Raji (cell line): ENCODE data around the gene TBKBP1.

Source experiments
- POLR2A ChIP-seq: IDR thresholded peaks from 2 replicates; pipeline ENCODE4 v1.6.1; 2011; ENCODE audit warnings: low read depth, low read length, control low read depth; ENCODE audit not compliant: insufficient read depth

TBKBP1 gene

DNA sequence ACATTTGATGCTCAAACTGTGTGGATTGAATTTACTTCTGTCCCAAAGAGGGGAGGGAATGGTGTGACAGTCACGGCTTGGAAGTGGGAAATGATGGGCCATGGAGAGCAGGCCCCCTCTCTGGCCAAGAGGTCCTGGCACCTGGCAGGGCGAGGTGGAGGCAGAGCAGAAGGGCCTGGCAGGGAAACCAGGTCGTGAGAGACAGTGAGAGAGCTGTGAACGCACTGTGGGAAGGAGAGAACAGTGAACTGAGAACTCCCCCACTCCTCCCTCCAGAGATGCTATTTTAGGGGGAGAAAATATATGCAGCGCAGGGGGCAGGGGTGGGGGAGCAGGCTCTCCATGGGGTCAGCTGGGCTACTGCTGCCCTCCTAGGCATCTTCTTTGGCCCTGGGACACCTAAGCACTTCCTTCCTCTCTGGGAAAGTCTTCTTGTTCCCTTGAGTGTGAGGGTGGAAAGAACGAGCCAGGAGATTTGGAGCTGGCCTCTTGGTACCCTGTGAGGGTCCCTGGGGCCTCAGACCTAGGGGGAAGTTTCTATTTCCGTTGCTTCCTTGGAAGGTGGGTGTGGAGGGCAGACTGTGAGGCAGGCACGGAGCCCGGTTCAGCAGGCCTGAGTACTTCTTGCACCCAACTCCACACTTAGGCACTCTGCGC, 21.8 kb downstream of the TBKBP1 start:
- TF ChIP-seq POLR2A, result no peak

DNA sequence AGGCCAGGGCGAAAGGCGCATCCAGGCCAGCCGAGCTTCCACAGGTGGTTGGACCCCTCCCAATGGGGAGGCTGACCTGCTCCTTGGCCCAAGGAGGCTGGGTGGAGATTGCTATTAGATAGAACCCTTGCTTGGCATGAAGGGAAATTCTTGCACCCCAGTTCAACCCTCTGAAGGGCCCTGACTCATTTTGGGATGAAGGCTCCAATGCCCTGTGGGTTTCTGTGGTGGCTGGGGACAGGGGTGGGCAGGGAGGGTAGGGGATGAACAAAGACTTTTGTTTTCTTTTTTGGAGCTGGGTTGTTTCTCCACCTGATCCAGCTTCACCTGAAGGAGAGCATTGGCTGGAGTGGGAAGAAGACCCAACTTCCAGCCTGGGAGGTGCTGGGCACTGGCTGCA, 22.4 kb downstream of the TBKBP1 start:
- TF ChIP-seq POLR2A, result no peak

DNA sequence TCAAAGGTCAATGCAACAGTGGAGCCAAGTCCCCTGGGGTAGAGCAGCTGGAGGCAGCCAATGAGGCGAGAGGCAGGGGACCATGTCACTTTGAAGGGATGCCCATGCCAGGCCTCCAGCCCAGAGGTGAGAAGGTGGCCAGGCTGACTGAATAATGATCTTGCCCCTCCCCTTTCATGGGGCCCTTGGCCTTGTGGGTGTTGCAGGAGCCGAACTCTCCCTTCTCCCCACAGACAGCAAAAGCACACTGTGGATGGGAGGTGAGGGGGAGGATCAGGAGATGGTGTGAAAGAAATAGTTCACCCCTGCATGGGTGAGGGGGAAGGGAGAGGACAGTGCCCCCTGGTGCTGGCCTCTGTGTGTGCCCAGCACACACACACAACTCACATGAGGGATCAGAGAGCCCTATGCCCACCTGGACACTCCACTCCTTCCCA, 23.3 kb downstream of the TBKBP1 start:
- no peak for TF ChIP-seq POLR2A

DNA sequence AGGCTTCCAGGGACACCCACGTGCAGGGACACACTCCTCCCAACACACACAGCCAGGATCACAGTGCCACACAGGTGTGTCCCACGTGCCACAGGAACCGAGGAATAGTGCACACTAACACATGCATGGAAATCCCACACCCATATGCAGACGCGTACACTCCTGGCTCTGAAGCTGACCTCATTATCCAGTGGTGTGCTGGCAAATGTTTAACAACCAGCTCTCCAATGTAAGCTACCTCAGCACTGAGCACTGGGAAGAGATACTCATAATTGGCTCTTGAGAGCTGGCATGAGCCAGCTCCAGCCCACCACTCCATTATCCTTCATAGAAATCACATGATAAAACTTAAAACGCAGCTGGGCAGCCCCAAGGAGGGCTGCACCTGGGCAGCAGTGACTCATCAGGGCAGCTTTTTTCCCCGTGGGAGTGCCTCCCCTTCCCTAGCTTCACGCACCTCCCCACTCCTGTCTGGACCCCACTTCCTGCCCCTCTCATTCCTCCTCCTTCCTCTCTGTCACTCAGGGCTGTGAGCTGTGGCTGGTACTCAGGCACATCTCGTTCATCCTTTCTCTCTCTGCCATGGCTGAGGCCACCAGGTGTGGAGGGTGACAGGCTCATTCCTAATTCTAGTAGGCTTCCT, 24.1 kb downstream of the TBKBP1 start:
- no peak for TF ChIP-seq POLR2A

DNA sequence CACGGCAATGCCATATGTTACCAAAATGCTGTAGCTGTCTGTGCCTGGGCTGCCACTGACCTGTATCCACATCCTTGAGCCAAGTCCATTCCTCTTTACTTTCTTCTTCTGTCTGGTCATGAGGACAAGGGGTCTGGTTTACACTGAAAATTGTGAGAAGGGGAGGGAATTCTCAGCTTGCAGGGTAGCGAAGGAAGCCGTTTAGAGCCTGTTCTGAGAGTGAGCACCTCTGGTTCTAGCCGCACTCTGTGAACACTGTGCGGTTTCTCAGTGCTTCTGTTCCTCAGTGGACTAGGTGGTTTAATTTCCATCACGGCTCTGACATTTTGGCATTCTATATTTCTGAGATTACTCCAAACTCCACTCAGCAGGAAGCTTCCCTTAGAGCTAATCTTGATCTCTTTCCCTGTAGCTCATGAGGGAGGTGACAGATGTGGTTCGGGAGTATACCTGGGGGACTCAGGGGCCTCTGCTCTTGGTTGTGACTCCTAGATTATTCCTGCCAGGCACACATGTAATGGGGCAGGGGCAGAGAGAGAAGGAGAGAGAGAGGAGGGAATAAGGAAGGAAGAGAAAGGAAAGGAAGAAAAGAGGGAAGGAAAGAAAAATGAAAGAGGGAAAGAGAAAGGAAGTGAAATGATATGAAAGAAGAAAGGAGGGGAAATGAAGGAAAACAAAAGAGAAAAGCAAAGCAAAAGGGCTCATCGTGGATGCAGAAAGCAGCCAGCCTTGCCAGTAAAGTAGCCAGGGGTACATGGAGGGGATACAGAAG, 24.9 kb downstream of the TBKBP1 start:
- TF ChIP-seq POLR2A, result no peak

DNA sequence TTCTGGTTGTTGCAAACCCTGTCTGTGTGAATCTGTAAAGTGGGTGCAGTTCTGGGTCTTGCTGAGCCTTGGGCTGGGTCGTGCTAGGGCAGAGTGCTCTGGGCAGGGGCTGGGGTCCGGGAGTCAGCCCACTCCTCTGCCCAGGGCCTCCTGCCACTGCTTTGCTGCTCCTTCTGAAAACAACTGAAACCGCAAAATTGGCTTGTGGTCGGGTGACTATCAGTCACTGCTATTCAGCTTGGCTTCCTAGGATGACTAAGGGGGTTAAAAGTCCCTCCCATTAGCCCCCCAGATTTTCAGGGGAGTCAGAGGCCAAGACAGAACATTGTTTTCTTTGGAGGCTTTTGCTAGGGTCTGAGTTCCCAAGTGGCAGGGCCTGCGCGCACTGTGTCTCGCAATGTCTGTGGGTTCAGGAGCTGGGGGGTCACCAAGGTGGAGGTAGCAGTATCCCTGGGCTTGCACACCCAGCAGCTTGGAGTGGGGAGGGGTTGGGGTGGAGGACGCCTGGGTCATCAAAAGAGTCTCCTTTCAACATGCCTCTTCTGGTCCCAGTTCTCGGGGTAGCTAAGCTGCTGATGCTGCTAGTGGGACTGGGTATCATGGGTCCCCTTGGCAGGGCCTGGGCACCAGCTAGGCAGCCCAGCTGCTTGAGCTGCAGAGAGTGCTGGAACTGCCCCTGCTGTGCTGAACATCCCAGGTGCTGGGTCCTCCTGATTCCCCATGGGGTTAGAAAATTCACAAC, 25.6 kb downstream of the TBKBP1 start:
- no peak for TF ChIP-seq POLR2A

DNA sequence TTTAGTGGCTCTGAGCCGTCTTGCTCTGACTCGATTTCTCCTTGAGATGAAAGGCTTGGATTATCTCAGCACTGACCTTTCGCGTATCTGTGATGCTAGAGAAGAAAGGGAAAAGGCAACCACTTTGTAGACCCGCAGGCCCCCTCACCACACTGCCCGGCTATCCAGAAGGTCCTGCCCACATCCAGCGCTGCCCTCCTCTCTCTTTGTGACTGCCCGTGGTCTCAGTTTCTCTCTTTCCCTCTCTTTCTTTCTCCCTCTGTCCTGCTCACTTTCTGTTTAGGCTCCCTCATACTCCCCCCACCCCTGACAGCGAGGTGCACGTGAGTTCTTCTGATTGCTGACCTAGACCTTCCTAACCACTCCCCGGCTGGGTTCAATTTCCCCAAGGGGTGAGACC, 26.2 kb downstream of the TBKBP1 start:
- TF ChIP-seq POLR2A, result no peak

DNA sequence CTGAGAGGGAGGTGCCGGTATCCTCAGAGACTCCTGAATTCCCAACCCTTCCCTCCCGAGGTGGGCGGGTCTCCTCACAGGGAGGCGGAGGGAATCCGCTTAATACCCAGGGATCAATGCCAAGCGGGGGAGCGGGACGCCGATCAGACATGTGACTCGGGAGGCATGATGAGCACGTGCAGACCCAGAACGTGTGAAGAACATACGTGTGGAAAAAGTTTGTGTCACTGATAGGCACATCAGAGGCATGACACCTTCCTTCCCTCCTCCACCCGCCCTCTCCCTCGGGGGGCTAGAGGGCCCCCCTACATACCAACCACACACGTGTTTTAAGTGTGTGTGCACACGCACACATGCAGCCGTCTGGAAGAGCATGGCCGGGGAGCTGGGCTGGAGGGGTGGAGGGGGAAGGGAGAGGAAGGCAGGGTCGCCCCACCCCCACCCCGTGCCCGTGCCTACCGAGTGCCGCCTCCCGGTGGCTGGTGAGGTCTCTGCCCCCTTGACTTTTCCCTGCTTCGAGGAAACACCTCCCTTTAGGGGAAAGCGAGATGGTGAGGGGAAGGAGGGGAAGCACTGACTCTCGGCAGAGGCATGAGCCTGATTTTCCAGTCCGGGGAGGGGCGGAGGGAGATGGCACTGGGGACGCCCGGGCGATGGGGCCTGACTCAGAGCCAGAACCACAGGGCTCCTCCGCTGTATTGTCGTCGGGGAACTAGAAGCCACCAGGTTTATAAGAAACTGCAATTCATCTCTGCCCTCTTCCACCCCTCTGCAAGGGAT, 27.0 kb downstream of the TBKBP1 start:
- no peak for TF ChIP-seq POLR2A

DNA sequence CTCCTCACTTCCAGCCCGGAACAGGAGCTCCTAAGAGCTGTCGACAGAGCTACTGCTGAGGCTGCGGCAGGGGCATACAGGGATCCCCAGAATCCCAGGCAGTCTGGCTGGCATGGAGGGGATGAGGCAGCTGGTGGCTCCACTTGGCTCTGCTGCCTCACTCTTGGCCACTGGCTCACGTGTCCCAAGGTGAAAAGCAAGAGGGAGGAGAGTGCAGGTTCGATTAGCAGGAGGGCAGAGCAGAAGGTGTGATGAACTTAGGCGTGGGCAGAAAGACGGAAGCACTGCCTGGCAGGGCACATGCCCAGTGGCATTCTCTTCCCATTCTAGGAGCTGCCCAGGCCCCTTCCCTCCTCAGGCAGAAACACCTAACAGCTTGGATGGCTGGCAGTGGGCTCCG, 27.8 kb downstream of the TBKBP1 start:
- no peak for TF ChIP-seq POLR2A

DNA sequence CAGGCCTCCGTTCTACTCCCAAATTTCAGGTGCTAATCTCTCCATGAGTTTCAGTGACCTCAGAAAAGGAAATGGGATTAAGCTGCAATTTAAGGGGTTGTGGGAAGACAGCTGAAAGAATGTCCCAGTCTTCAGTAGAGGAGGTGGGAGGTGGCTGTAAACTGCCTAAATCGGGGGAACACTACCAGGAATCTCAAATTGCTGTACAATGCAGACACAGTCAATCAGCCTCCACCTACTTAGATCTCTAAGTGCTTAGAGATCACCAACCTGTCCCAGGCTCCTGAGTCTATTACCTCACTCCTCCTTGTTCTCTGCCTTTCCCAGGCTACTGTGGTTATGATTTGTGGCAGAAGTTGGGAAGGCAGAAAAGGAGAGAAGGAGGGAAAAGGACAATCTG, 30.7 kb downstream of the TBKBP1 start:
- TF ChIP-seq POLR2A, result no peak

DNA sequence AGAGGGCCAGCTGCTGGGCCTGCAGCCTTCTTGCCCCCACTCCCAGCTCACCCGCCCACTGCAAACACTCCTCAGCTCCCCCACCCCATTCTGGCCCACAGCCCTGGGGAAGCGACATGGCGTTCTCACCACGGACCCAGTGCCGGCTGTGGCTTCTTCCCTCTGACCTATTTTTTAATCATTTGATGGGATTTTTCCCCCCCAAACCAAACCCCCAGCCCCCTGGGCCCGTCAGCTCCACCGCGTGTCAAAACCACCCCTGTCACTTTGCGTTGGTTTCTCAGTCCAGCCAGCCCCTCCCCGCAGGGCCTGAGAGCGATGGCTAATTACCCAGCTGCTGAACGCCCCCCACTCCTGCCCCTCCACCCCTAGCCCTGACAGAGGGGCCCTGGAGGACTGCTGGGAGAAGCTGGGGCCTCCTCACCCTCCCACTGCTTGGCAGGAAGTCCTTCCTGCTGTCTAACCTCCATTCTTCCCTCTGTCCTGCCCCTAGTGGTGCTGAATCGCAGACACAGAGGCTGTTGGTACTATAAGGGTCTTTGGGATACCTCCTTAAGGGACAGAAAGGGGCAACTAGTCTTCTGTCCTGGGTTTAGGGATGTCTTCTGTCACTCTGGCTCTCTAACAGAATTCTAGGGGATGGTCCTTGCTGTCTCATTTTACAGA, 31.6 kb downstream of the TBKBP1 start:
- no peak for TF ChIP-seq POLR2A

DNA sequence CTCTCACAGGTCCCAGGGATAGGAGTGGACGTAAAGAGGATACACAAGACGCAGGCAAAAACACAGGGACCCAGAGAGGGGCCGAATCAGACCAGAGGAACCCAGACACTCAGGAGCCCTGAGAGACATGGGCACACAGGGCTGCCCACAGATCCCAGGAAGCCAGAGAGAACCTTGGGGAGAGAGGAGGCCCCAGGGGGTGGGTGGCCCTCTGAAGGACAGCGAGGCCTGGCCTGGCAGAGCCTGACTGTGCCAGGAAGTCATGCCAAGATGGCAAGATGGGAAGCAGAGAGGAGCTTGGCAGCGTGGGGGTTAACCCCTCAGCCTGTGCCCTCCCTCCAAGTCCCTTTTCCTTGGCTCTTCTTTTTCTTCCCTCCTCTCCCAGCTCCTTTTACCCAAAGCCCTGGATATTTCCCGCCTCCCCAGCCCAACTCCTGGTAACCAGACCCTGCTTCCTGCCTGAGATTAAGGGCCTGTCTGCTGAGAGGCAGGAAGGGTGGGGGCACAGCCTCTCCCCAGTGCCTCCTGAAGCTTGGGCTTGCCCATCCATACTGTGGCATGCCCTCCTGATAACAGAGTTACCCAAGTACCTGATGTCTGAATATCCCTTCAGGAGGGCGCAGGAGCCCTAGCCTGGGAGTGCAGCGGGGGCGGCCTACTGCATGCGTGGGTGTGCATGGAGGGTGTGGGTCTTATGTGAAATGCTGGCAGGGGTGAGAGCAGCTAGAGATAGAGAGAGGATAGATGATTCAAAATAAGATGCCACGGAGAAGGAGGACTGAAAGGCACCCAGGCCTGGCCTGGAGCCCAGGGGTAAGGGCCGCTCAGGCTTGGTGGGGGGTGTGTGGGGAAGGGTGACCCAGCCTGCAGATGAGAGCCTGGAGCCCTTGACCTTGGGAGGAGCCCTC, 33.1 kb downstream of the TBKBP1 start:
- no peak for TF ChIP-seq POLR2A

DNA sequence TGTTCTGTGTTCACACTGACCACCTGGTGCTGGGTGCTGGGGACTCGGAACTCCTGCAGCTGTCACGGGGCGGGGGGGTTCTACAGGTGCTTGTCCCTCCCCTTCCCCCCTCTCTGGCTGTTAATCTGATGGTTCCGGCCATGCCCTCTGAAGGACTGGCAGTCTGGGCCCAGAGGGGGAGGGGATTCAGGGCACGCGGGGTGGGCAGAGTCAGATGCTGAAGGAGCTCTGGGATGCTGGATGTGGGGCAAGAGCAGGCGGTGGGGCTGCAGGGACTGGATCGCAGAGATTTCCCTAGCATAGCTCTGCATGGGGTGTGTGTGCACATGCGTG, 33.7 kb downstream of the TBKBP1 start:
- TF ChIP-seq POLR2A, result no peak
